G401 (cell line): ENCODE data around the gene RHBDF1. TPM values are rescaled to one million over a fixed set of nuclear protein-coding genes. Genes with fewer than 3 reads are reported as not detected.

ENCODE experiments used
- DNase-seq: peaks from one replicate; pipeline ENCODE4 v3.0.0-alpha.2; 2015; ENCODE audit warnings: low spot score
- in situ Hi-C: cut with HindIII; loops from 2 replicates; pipeline ENCODE4 v1.10.0; 2016; ENCODE audit warnings: low sequenced_read_pairs, mixed read lengths
- total RNA-seq: library from RNA; depleted of rRNA; stranded (reverse); fragments of >200 nt; shearing (Covaris generic); gene quantifications from 2 replicates; pipeline ENCODE4 v1.2.3, GENCODE V29; 2014; rRNA removed

Gene RHBDF1
- 21.4 and 24.9 TPM in 2 replicates for total RNA-seq

DNA sequence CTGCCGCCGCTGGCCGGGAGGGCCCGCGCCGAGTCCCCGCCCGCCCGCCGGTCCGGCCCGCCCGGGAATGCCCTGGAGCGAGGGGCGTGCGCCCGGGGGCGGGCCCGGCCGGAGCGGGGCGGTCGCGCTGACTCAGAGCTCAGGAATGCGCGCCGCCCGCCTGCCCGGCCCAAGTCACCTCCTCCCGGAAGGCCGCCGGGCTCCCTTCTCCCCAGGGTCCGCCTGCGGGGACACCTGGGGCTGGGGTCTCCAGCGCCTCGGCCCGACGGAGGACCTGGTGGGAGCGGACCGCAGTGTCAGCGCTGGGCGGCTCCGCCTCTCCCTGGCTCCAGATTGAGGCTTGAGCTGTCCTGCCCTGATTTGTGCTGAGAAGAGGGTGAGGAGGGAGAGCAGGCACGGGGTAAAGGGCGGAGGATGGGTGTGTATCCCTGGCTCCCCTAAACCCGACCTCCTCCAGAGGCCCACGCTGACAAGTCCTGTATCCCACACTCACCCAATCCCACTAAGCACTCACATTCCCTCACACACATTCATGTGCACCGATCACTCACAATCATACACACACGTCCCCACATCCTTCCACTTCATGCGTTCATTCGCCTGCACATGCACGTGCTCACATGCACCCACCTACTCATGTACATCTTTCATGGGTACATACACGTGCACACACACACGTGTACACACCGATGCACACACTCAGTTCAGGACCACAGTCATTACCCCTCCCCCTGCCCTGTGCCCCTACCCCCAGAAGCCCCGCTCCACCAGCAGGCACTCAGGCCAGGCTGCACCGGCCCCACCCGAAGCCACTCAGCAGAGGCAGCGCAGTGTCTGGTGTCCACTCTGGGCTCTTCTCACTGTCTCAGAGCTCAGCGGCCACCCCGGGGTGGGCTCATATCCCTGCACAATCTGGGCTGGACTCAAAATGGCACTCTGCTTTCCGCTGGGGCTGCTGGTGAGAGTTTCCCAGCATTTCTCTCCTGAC lies at the start of gene RHBDF1:
Gene RHBDF1 (minus strand): TSS at position 71 of the 988 bp plus-strand sequence. CDS start 7,616 bp downstream, outside the sequence.
- in situ Hi-C loops, result no loop called here
- DNase-seq, result no peak

DNA sequence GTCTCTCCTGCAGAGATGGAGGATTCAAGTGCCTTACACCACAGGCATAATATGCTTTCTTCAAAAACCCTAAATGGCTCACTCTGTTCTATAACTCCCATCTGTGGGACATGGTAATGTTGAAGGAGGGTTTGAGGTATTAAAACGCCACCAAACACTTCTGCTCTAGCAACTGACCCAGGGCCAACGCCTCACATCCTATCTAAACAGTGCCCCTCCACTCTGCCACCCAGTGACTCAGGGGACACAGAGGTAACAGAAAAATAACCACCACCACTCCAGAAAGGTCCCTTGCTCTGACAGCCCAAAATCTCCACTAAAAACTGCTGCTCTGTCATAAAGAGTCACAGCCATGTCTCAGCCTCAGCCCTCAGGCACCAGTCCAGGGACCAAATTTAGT lies 48.3 kb upstream of the RHBDF1 start:
- no peak for DNase-seq
- in situ Hi-C loops, result no loop called here

DNA sequence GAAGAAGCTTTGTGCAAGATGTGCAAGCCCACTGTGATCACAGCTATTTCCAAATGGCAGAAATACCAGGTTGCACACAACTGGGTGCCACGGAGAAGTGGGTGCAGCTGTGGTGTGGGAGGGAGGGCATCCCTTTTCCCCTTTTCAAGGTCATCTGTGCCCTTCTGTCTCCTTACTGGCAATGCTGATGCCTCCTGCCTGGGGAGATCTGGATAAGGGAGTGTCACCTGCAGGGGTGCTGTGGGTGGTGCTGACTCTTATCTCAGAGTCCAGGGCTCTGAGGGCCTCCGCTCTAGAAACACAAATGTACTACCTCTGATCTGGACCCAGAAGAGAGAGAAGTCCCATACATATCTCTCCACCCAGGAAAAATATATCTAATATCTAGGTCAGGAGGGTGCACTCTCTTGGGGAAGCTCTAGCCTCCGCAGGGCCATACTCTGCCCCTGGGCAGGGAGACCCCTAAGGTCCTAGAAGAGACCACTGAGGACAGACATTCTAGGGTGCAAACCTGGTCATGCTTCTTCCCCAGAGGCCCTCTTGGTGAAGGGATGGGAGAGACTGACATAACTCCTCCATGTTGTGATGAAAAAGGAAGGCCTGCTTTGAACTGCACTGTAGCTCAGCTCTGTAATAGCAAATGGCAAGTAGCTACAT lies 47.5 kb upstream of the RHBDF1 start:
- no peak for DNase-seq

DNA sequence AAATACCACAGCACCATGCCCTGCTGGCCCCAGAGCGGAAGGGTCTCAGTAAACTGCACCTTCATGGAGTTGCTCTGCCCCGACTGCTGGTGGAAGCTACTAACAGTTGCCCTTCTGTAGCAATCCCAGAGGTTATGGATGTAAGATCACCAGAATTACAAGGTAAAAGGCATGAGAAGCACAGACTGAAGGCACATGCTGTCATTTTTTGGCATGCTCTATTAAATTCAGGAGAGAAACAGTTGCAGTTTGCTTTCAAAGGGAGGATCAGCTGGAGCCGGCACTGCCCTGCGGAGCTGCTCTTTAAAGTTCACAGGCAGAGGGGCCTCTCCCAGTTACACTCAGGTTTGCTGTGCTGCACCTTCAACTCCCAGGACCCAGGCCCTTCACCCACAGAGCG lies 46.9 kb upstream of the RHBDF1 start:
- in situ Hi-C loops, result no loop called here
- DNase-seq, result no peak

More for the DNA sequence above, 47.5 kb upstream of the RHBDF1 start:
- in situ Hi-C loops, result no loop called here

DNA sequence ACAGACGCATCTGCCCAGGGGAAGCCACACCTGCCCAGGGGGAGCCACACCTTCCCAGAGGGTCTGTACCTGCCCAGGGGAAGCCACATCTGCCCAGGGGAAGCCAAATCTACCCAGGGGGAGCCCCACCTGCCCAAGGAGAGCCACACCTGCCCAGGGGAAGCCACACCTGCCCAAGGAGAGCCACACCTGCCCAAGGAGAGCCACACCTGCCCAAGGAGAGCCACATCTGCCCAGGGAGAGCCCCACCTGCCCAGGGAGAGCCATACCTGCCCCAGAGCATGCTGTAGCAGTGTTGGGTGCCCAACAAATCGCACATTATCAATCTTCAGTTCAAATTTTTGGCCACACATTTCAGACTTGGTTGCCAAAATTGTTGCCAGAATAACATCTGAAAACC lies 46.4 kb upstream of the RHBDF1 start:
- in situ Hi-C loops, result no loop called here
- no peak for DNase-seq

GRCh38 chr16:117379-118365 lies 45.2 kb upstream of the RHBDF1 start:
- in situ Hi-C loops, result no loop called here
- peak; percentile 56 for DNase-seq

DNA sequence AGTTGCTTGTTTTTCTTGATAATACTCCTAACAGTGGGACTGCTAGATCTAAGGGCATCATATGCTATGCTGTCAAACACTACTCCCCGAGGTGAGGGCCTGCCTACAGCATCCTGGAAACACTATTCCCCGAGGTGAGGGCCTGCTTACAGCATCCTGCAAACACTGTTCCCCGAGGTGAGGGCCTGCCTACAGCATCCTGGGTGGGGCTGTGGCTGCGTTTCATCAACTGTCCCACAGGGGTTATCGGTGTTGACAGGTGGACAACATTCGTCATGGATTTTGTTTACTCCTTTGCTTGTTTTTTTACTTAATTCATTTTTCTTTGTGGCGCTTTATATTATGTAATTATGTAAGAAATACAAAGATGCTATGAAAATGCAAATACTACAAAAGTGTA lies 43.6 kb upstream of the RHBDF1 start:
- in situ Hi-C loops, result no loop called here
- no peak for DNase-seq

GRCh38 chr16:114327-114726 lies 41.9 kb upstream of the RHBDF1 start:
- no peak for DNase-seq
- in situ Hi-C loops, result no loop called here

DNA sequence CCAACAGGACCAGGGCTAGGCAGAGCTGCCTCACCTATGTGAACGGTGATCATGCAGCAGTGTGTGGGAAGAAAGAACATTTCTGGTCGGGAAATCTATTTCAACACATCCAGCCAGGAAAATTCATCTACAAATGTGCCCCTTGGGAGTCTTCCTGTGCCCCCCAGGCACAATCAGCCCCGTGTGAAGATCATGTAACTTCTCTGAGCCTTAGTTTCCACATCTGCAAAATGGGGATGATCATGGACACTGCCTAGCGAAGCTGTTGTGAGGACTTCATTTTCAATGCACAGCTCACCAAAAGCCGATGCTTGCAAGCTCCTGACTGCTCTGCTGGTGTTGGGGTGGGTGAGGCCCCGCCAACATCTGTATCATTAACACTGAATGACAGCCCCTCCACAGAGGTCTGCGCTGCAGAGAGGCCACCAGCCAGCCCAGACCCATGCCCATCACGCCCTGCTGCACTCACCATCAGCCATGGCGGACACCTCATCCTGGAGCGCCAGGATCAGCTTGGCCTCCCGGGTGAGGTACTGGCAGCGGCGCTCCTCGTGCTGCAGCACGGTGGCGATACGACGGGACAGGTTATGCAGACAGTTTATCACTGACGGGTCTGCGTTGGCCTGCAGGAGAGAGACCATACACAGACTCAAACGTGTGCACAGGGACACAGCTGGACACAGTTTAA lies 39.9 kb upstream of the RHBDF1 start:
- no peak for DNase-seq
- in situ Hi-C loops, result no loop called here

- peak; percentile 90 for DNase-seq
- in situ Hi-C loops, result no loop called here
Measured at GRCh38 chr16:106623-107324, 34.3 kb upstream of the RHBDF1 start.

DNA sequence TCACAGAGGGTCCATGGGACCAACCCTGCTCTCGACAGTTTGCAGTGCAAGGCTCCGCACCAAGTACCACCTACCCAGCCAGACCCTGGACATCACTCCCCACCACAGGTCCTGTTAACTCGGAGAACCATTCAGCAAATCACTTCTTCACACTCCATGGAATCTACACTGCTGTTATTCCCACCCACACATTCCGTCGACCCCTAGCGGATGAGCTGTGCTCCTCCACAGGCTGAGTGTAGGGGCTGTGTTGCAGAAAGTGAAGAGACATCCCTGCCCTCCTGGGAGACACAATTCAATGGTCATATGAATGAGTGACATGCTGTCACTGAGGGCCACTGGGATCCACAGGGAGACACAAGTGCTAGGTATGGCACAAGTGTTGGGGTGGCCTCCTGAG lies 33.1 kb upstream of the RHBDF1 start:
- in situ Hi-C loops, result no loop called here

DNA sequence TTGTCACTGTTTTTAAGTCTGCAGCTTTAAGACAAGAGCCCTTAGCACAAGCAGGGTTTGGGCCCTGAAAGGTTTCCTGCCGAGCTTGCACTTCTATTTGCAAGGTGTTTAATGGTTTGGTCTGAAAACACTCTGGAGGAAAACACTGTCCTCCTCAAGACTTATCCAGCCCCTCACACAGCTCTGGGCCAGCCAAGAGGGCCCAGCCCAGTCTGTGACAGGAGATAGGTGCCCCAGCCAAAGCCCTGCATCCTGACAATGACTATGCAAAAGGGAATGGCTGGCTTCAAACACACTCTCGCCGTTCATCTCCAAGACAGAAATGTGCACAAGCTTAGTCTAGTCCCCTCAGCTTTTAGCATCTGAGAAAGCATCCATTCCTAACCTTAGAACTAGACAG lies 32.5 kb upstream of the RHBDF1 start:
- in situ Hi-C loops, result no loop called here
- no peak for DNase-seq

More for the DNA sequence above, 33.1 kb upstream of the RHBDF1 start:
- no peak for DNase-seq

DNA sequence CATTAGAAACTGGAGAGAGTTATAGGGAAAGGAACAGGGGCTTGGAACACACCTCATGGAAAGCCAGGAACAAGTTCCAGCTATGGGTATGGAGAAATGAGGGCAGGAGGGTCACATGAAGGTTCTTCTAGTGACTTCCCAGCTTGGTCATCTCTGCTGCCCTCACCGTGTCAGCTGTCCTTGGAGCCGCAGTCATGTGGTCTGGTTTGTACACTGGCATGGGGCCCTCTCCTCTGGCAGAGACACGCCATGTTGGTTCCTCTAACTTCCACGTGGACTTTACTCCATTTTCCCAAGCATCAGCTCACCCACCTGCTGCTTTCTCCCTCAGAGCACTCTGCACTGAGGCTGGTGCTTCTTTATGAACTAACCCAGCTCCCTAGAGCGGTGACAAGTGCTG lies 31.9 kb upstream of the RHBDF1 start:
- no peak for DNase-seq
- in situ Hi-C loops, result no loop called here

GRCh38 chr16:102060-102855 lies 29.8 kb upstream of the RHBDF1 start:
- DNase-seq, result peak; percentile 30
- in situ Hi-C loops, result no loop called here

DNA sequence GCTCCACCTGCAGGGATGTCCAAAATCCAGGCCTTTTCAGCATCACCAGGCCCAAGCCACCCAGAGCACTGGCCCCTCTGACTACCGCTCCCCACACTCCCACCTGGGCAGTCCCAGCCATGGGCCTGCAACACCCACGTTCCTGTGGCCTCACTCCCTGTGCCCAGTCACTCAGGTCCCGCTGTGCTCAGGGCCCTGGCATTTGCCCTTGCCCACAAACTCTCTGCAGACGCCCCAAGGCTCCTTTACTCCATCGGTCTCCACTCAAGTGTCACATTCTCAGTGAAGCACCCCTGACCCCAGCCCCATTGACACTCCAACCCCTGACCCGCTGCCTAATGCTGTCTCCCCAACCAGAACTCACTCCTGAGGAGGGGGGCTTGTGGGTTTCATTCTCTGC lies 29.2 kb upstream of the RHBDF1 start:
- in situ Hi-C loops, result no loop called here
- no peak for DNase-seq

DNA sequence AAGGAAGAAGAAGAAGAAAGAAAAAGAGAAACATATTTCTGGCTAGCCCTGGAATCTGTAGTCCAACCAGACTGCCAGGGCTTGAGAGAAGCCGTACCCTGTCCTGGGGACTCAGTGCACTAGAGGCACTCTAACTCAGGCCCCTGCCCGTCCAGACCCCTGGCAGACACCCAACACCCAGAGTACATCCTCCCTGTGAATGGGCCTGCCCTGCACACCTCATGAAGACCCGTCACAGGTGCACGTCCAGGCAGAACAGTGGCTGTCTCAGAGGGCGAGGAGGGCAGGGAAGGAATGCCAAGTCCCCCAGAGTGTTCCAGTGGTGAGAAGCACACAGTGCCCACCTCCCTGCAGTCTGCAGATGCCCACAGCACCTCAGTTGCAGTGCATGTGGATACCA lies 28.6 kb upstream of the RHBDF1 start:
- DNase-seq, result no peak
- in situ Hi-C loops, result no loop called here

DNA sequence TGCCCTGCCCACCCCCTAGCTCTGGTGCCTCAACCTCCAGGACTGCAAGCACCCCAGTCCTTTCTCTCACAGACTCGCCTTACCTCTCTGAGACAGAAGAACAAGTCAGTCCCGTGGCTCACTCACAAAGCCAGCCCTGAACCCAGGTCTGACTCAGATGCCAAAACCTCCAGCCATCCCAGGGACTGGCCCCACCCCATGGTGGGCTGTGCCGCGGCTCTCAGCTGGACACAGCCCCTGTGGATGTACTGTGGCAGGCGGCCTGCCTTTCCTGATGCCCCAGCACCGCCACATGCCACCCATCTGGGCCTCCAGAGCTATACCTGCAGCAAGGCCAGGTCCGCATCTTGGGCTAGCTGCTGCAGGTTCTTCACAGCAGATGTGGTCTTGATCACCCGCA lies 25.4 kb upstream of the RHBDF1 start:
- no peak for DNase-seq
- in situ Hi-C loops, result no loop called here
